Measurements from ENCODE around the gene RBM22.

- TF ChIP-seq CTCF (IDR thresholded peaks at IDR 0.05 in 2 of 3, conservative IDR thresholded peaks at IDR 0.05 in 1 of 3; ENCODE audit: control insufficient read depth in 2 of 3, extremely low read depth in 1 of 3, insufficient read depth in 1 of 3, low read depth in 3 of 3, low read length in 3 of 3) (no peak), E2F8 (IDR thresholded peaks at IDR 0.05; ENCODE audit: low read depth, partially characterized antibody) (no peak), GATAD2B (conservative IDR thresholded peaks at IDR 0.05; ENCODE audit: low read depth) (no peak), ZNF274 (IDR thresholded peaks at IDR 0.05; ENCODE audit: insufficient read depth, insufficient read length) (no peak), USF2 (IDR thresholded peaks at IDR 0.05; ENCODE audit: borderline replicate concordance, low read depth, low read length) (no peak), EZH2 (IDR thresholded peaks at IDR 0.05; ENCODE audit: borderline replicate concordance, control insufficient read depth, low read depth, low read length) (no peak)
Observed at GRCh38 chr5:150729859-150730258, 29.0 kb upstream of the RBM22 start.
